ENCODE data around the gene FAM120C. TPM values are rescaled to one million over a fixed set of nuclear protein-coding genes. Genes with fewer than 3 reads are reported as not detected.

The FAM120C gene, protein sequence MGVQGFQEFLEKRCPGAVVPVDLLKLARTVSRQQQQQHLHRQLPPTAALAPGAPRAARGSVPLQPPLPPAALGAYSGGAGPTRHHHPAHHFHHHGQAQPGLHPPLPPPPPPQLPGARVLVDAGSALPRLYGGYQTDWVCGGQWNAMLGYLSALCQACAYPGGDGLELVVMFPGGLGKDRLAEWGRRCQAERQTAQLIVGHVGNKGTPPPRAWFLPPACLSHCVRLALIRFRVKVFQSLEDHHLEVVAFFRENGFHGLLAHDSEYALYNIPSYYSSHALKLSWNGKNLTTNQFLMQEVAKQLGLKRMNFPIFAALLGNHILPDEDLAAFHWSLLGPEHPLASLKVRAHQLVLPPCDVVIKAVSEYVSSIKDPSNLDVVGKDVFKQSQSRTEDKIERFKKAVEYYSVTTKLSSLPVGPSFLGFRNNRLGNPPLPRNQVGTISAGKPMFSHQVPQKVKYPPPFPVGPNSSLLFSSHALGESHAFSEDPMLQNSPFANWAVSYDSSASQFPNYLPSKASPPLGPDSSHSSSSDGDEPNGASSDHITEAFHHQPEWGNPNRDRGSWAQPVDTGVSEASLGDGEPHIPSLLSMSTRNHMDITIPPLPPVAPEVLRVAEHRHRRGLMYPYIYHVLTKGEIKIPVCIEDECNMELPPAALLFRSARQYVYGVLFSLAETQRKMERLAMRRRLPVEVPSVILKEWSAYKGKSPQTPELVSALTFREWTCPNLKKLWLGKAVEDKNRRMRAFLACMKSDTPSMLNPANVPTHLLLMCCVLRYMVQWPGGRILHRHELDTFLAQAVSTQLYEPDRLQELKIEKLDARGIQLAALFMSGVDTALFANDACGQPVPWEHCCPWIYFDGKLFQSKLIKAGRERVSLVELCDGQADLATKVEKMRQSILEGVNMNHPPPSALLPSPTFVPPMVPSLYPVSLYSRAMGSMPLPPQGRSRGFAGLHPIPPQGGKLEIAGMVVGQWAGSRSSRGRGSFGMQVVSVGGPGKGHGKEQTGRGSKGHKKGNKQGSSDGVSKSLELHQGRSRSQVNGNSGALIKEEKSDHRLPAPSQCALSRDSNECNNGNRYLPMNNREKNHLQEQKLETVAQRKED
- 6.1 TPM for total RNA-seq
- long read RNA-seq, partial matches to known transcripts = 0 of 5 reads
- long read RNA-seq, other reads (novel, unspliced or antisense) = 4 of 5 reads

DNA sequence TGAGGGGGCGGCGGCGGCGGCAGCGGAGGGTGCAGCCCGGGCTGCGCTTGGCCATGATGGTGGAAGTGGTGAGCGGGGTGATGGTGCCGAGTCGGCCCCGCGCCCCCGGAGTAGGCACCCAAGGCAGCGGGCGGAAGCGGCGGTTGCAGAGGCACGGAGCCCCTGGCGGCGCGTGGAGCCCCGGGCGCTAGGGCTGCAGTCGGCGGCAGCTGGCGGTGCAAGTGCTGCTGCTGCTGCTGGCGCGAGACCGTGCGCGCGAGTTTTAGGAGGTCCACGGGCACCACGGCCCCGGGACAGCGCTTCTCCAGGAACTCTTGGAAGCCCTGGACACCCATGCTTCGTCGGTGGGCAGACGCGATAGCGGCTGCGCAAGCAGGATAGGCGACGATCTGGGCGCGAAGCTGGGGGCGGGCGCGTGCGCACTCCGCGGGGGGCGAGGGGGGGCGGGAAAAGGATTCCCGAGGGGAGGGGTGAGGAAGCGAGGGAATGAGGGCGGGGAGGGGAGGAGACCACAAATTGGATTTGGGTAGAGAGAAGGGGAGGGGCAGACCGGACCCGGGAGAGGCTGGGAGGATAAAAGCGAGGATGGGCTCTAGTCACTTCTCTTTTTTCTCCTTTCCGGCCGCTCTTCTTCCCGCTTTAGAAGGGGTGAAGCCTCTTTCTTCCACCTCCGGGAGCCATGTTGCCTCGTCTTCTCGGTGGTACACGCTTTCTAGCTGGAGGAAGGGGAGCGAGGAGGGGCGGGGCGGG, at the start of gene FAM120C:
Gene FAM120C (minus strand): TSS at position 391 of the 750 bp plus-strand sequence. CDS start 56 bp downstream, at position 335.
- peak; percentile 75 for DNase-seq
- ATAC-seq (ENCODE audit: poor library complexity) = peak; percentile 92
- intact Hi-C loops (cut with DNase I) = loop anchor here (10.0 kb wide), 1 partner anchor 138 kb away; the partner anchor contains the start of gene PHF8

- intact Hi-C loops (cut with DNase I) = no loop called here
- ATAC-seq (ENCODE audit: poor library complexity) = no peak
- no peak for DNase-seq
Observed at GRCh38 chrX:54230435-54231148, 47.5 kb upstream of the FAM120C start.

DNA sequence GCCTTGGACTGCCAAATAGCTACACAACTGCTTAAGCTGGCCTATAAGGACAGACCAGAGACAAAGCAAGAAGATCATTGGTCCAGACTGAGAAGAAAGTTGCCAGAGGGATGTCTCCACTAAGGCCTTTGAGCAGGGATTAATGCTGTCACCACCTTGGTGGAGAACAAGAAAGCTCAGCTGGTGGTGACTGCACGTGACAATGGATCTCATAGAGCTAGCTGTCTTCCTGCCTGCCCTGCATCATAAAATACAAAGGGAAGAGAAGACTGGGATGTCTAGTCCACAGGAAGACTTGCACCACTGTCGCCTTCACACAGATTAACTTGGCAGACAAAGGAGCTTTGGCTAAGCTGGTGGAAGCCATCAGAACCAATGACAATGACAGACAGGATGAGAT, 40.5 kb upstream of the FAM120C start:
- intact Hi-C loops (cut with DNase I) = no loop called here
- no peak for DNase-seq
- no peak for ATAC-seq (ENCODE audit: poor library complexity)

- DNase-seq = no peak
- no peak for ATAC-seq (ENCODE audit: poor library complexity)
- intact Hi-C loops (cut with DNase I) = no loop called here
Observed at GRCh38 chrX:54213603-54214002, 30.5 kb upstream of the FAM120C start.

GRCh38 chrX:54208531-54208930, 25.5 kb upstream of the FAM120C start:
- ATAC-seq (ENCODE audit: poor library complexity) = no peak

DNA sequence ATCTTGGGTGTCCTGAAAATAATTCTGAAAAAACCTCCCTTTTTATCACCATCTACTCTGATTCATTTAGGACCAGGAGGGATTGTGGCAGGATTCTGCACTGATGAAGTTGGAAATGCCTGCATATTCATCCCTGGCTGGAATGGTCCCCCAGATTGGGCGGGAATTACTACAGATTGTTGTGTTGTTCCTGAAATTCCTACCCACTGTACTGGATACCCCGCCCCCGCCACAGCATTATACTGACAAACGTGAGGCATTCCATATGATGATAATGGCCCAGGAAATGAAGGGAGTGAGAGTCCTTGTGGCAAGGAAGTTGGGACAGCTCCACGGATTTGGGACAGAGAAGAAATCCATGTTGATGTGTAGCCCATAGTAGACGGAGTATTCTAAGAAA, 15.2 kb upstream of the FAM120C start:
- DNase-seq = no peak
- ATAC-seq (ENCODE audit: poor library complexity) = no peak
- intact Hi-C loops (cut with DNase I) = no loop called here

More at GRCh38 chrX:54208531-54208930, 25.5 kb upstream of the FAM120C start:
- intact Hi-C loops (cut with DNase I) = no loop called here
- DNase-seq = no peak

- DNase-seq (no peak), ATAC-seq (ENCODE audit: poor library complexity) (no peak)
- intact Hi-C loops (cut with DNase I) = no loop called here
Observed at GRCh38 chrX:54194982-54195588, 12.0 kb upstream of the FAM120C start.

DNA sequence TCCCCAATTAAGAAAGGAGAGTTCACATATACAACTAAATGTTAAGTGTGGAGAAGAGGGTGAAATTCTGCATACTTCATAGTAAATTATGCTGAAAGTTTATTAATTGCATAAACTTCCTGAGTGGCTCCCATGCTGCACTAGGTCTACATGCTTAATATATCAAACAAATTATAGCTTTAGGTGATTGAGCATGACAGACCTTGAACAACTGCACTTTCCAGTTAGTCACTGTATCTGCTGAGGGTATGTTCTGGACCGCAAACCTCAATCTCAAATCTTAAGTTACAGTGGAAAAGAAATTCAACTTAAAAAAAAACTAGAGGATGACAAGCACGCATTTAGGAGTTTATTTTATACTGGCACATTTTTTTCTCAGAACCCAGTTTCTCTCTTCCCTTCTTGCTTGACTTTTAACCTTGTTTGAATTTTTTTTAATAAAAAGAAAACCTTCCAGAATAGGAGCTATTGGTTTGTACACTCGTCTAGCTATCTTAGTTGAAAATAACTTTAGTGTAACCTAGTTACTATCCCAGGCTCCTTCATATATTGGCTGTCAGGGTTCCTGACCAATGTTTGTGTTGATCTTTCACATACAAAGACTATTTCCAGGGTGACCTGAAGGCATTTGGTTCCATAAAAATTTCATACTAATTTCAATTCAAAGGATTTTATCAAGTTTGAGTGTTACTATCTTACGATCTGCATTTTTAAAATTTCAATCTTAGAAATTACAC, 10.2 kb upstream of the FAM120C start:
- ATAC-seq (ENCODE audit: poor library complexity) (no peak), DNase-seq (no peak)
- intact Hi-C loops (cut with DNase I) = no loop called here

GRCh38 chrX:54184474-54184873, 1.4 kb upstream of the FAM120C start:
- intact Hi-C loops (cut with DNase I) = loop anchor here (10.0 kb wide), 1 partner anchor 140 kb away; the partner anchor contains the start of gene PHF8
- no peak for ATAC-seq (ENCODE audit: poor library complexity)

DNA sequence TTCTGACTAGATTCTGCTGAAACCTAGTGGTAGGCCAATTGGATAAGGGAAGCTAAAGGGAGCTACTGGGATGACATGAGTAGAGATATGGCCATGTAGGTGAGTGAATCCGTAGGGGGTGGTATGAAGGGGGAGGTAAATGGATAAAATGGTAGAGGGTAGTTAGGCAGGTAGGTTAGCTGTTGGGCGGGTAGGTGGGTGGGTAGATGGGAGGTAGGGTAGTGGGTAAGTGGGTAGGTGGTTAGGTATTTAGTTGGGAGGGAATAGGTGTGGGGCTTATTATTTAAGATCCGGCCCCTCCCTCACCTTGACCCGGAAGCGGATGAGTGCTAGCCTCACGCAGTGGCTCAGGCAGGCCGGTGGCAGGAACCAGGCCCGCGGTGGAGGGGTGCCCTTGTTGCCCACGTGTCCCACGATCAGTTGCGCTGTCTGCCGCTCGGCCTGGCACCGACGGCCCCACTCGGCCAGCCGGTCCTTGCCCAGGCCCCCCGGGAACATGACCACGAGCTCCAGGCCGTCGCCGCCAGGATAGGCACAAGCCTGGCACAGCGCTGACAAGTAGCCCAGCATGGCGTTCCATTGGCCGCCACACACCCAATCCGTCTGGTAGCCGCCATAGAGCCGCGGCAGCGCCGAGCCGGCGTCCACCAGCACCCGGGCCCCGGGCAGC, 725 bp downstream of the FAM120C start:
- peak; percentile 76 for DNase-seq
- peak; percentile 87 for ATAC-seq (ENCODE audit: poor library complexity)
- intact Hi-C loops (cut with DNase I) = loop anchor here (10.0 kb wide), 1 partner anchor 138 kb away; the partner anchor contains the start of gene PHF8

More at GRCh38 chrX:54184474-54184873, 1.4 kb upstream of the FAM120C start:
- DNase-seq = no peak

GRCh38 chrX:54181202-54181953, 1.7 kb downstream of the FAM120C start:
- intact Hi-C loops (cut with DNase I) = loop anchor here (10.0 kb wide), 1 partner anchor 137 kb away; the partner anchor contains the start of gene PHF8
- DNase-seq (no peak), ATAC-seq (ENCODE audit: poor library complexity) (no peak)

GRCh38 chrX:54180403-54180802, 2.7 kb downstream of the FAM120C start:
- intact Hi-C loops (cut with DNase I) = loop anchor here (10.0 kb wide), 1 partner anchor 136 kb away; the partner anchor contains the start of gene PHF8
- no peak for ATAC-seq (ENCODE audit: poor library complexity)
- no peak for DNase-seq

GRCh38 chrX:54178100-54178940, 4.7 kb downstream of the FAM120C start:
- intact Hi-C loops (cut with DNase I) = no loop called here
- DNase-seq (no peak), ATAC-seq (ENCODE audit: poor library complexity) (no peak)

GRCh38 chrX:54177306-54177705, 5.7 kb downstream of the FAM120C start:
- ATAC-seq (ENCODE audit: poor library complexity) = no peak
- intact Hi-C loops (cut with DNase I) = no loop called here
- no peak for DNase-seq
